Nephron progenitor cell (in vitro differentiated cells): Measurements from ENCODE around the gene TIMM13.
"Not testable (repeated sequence)": the region's sequence is repeated elsewhere in the genome, so short reads cannot be mapped to it uniquely, and the experiment has no call there.

Experiments used
- DNase-seq: peaks from one replicate; pipeline ENCODE4 v3.0.0; 2021
- H3K27ac Mint-ChIP-seq: 2 replicates; pipeline ENCODE4 v1.8.0; 2021; ENCODE audit warnings: mild to moderate bottlenecking, moderate library complexity, mixed read lengths
- H3K27me3 Mint-ChIP-seq: 2 replicates; pipeline ENCODE4 v1.8.0; 2021; ENCODE audit warnings: mild to moderate bottlenecking, low read depth, mixed read lengths; ENCODE audit not compliant: poor library complexity
- H3K36me3 Mint-ChIP-seq: 2 replicates; pipeline ENCODE4 v1.8.0; 2021; ENCODE audit warnings: low read depth, mixed read lengths
- H3K4me1 Mint-ChIP-seq: 2 replicates; pipeline ENCODE4 v1.8.0; 2021; ENCODE audit warnings: mixed read lengths
- H3K4me3 Mint-ChIP-seq: 2 replicates; pipeline ENCODE4 v1.8.0; 2021; ENCODE audit warnings: mild to moderate bottlenecking, moderate library complexity, mixed read lengths
- H3K9me3 Mint-ChIP-seq: 2 replicates; pipeline ENCODE4 v1.8.0; 2021; ENCODE audit warnings: mild to moderate bottlenecking, moderate library complexity, mixed read lengths
- CTCF ChIP-seq: fragments of 200-600 bp; sonication (generic); IDR thresholded peaks from 2 replicates; pipeline ENCODE4 v1.5.0; 2021; ENCODE audit warnings: antibody characterized with exemption

Gene TIMM13

GRCh38 chr19:2469102-2469914, 41.9 kb upstream of the TIMM13 start:
- Mint-ChIP-seq H3K36me3 (no peaks in the 10 kb centered on the region), H3K27ac (no peak overlapping the region), H3K4me3 (peak overlapping the region; percentile 40), H3K27me3 (peaks cover 9% of the 10 kb centered on the region), H3K9me3 (no peaks in the 10 kb centered on the region), H3K4me1 (peaks cover 16% of the 10 kb centered on the region)
- TF ChIP-seq CTCF: no peak
- DNase-seq: no peak

DNA sequence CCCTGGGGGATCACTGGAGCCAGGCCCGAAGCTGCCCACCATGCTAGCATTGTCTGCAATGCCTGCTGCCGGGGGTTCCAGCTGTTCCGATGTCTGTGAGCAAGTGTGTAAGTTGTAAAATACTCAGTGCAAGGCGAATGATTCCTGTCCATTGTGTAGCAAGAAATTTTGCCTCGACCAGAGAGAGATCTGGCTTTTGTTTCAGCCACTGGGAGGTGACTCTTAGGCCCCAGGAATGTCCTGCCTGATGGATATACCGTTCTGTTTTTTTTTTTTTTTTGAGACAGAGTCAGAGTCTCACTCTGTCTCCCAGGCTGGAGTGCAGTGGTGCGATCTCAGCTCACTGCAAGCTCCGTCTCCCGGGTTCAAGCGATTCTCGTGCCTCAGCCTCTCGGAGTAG, 41.2 kb upstream of the TIMM13 start:
- Mint-ChIP-seq H3K9me3 (no peaks in the 10 kb centered on the region), H3K27ac (no peak overlapping the region), H3K27me3 (peaks cover 5% of the 10 kb centered on the region), H3K4me1 (peaks cover 16% of the 10 kb centered on the region), H3K36me3 (no peaks in the 10 kb centered on the region), H3K4me3 (no peak overlapping the region)
- TF ChIP-seq CTCF: no peak
- DNase-seq: no peak

DNA sequence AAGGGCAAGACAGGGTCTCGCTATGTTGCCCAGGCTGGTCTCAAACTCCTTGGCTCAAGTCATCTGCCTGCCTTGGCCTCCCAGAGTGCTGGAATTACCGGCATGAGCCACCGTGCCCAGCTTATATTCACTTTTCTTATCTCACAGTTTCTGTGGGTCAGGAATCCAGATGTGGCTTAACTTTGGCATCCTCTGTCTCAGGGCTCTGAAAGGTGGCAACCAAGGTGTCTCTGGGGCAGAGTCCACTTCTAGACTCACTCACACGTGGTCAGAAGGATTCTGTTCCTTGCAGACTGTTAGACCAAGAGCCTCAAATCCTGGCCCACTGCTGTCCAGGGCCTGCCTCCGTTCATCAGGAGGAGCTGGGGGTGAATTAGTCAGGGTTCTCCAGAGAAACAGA, 37.0 kb upstream of the TIMM13 start:
- no peak overlapping the region for H3K4me3 Mint-ChIP-seq
- H3K27me3 Mint-ChIP-seq: peaks cover 10% of the 10 kb centered on the region
- H3K9me3 Mint-ChIP-seq: no peaks in the 10 kb centered on the region
- TF ChIP-seq CTCF: no peak
- peaks cover 14% of the 10 kb centered on the region for H3K4me1 Mint-ChIP-seq
- peak overlapping the region; percentile 66 for H3K27ac Mint-ChIP-seq
- H3K36me3 Mint-ChIP-seq: no peaks in the 10 kb centered on the region
- no peak for DNase-seq

- H3K36me3 Mint-ChIP-seq, H3K27me3 Mint-ChIP-seq, H3K9me3 Mint-ChIP-seq, H3K4me3 Mint-ChIP-seq, DNase-seq: not testable (repeated sequence)
- Mint-ChIP-seq H3K27ac (peak overlapping the region; percentile 61), H3K4me1 (peaks cover 10% of the 10 kb centered on the region)
Observed at GRCh38 chr19:2463694-2464093, 36.3 kb upstream of the TIMM13 start.

DNA sequence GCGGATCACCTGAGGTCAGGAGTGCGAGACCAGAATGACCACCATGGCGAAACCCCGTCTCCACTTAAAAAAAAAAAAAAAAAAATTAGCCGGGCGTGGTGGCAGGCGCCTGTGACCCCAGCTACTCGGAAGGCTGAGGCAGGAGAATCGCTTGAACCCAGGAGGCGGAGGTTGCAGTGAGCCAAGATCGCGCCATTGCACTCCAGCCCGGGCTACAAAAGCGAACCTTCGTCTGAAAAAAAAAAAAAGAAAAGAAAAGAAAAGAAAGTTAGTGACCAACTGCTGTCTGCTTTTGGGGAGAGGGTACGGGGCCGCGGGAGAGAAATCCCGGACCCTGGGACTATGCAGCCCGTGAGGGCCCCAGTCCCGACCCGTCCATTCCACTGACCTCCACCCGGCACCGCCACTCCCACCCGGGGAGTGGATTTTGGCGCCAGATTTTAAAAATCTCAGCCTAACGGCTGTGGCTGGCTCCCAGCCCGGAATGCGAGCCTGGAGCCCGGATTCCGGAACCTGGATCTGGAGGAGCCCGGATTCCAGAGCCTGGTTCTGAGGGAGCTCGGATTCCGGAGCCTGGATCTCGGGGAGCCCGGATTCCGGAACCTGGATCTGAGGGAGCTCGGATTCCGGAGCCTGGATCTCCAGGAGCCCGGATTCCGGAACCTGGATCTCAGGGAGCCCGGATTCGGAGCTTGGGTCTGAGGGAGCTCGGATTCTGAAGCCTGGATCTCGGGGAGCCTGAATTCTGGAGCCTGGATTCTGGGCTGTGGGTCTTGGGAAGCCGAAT, 35.4 kb upstream of the TIMM13 start:
- Mint-ChIP-seq H3K27ac (peak overlapping the region; percentile 69), H3K9me3 (no peaks in the 10 kb centered on the region), H3K4me1 (peaks cover 7% of the 10 kb centered on the region), H3K36me3 (no peaks in the 10 kb centered on the region), H3K27me3 (peaks cover 5% of the 10 kb centered on the region), H3K4me3 (peak overlapping the region; percentile 74)
- DNase-seq: peak; percentile 79
- TF ChIP-seq CTCF: no peak

- peak overlapping the region; percentile 74 for H3K4me3 Mint-ChIP-seq
- no peak for TF ChIP-seq CTCF
- no peaks in the 10 kb centered on the region for H3K9me3 Mint-ChIP-seq
- peaks cover 5% of the 10 kb centered on the region for H3K27me3 Mint-ChIP-seq
- H3K27ac Mint-ChIP-seq: no peak overlapping the region
- no peaks in the 10 kb centered on the region for H3K36me3 Mint-ChIP-seq
- H3K4me1 Mint-ChIP-seq: peaks cover 12% of the 10 kb centered on the region
- DNase-seq: peak; percentile 63
Observed at GRCh38 chr19:2461751-2462634, 34.6 kb upstream of the TIMM13 start.
